Osteoblast (primary cell): ENCODE data around the gene RPLP2. TPM values are rescaled to one million over a fixed set of nuclear protein-coding genes. Genes with fewer than 3 reads are reported as not detected.

ENCODE experiments used
- DNase-seq: peaks from one replicate; pipeline ENCODE4 v3.0.0; 2011; ENCODE audit warnings: low spot score, mixed read lengths; ENCODE audit not compliant: insufficient read length; ENCODE audit errors: missing footprints
- H2AFZ ChIP-seq: 2 replicates; pipeline ENCODE4 v1.6.0; 2011; ENCODE audit warnings: mild to moderate bottlenecking, low read length
- H3K27ac ChIP-seq: 2 replicates; pipeline ENCODE4 v1.5.1; 2011; ENCODE audit warnings: mild to moderate bottlenecking, low read depth, low read length, moderate library complexity
- H3K27me3 ChIP-seq: 2 replicates; pipeline ENCODE4 v1.6.0; 2012; ENCODE audit warnings: mild to moderate bottlenecking, control low read depth, inconsistent platforms, low read length, moderate library complexity; ENCODE audit not compliant: insufficient read depth
- H3K36me3 ChIP-seq: 2 replicates; pipeline ENCODE4 v1.5.1; 2011; ENCODE audit warnings: mild to moderate bottlenecking, low read length, control low read depth, moderate library complexity; ENCODE audit not compliant: insufficient read depth
- H3K4me1 ChIP-seq: 2 replicates; pipeline ENCODE4 v1.5.1; 2011; ENCODE audit warnings: mild to moderate bottlenecking, low read length, control low read depth, moderate library complexity; ENCODE audit not compliant: insufficient read depth
- H3K4me2 ChIP-seq: 2 replicates; pipeline ENCODE4 v1.6.0; 2011; ENCODE audit warnings: mild to moderate bottlenecking, low read length; ENCODE audit not compliant: insufficient read depth
- H3K4me3 ChIP-seq: fragments of 200-600 bp; sonication (generic); 3 replicates; pipeline ENCODE4 v1.5.1; 2012; ENCODE audit warnings: mild to moderate bottlenecking, low read length, inconsistent platforms; ENCODE audit not compliant: insufficient read depth
- H3K79me2 ChIP-seq: 2 replicates; pipeline ENCODE4 v1.6.0; 2012; ENCODE audit warnings: mild to moderate bottlenecking, low read length, control low read depth, inconsistent platforms; ENCODE audit not compliant: insufficient read depth
- H3K9me3 ChIP-seq: 2 replicates; pipeline ENCODE4 v1.5.1; 2011; ENCODE audit warnings: low read depth, low read length, control low read depth
- H4K20me1 ChIP-seq: 2 replicates; pipeline ENCODE4 v1.6.0; 2012; ENCODE audit warnings: mild to moderate bottlenecking, low read length, control low read depth; ENCODE audit not compliant: insufficient read depth
- total RNA-seq: library from RNA; depleted of rRNA; stranded (reverse); fragments of >200 nt; gene quantifications from 2 replicates; pipeline ENCODE4 v1.2.3, GENCODE V29; 2012
- TF ChIP-seq, protein P1 (sequence below): IDR thresholded peaks from 2 replicates; pipeline ENCODE4 v1.5.1; 2011; ENCODE audit warnings: mild to moderate bottlenecking, low read depth, low read length, moderate library complexity; ENCODE audit errors: extremely low read depth

RPLP2 gene
- total RNA-seq, 1 donor: 386 TPM

DNA sequence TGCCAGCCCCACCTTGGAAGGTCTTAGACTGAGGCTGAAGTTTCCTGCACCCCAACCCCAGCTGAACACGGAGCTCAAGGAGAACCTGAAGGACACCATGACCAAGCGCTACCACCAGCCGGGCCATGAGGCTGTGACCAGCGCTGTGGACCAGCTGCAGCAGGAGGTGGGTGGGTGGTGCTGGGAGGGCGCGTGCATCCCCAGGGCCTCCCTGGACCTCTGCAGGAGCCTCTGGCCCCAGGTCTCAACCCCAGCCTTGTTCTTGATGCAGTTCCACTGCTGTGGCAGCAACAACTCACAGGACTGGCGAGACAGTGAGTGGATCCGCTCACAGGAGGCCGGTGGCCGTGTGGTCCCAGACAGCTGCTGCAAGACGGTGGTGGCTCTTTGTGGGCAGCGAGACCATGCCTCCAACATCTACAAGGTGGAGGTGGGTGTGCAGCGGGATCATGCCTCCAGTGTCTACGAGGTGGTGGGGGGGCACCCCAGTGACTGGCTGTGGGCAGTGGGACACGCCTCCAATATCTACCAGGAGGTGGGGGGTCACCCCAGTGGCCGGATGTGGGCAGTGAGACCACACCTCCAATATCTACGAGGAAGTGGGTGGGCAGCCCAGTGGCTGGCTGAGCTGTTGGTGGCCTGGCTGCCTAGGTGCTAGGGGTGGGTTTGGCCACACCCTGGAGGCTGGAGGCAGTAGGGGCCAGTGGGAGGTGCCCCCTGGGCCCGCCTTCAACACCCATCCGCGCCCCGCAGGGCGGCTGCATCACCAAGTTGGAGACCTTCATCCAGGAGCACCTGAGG is 27.6 kb downstream of the RPLP2 start:
- peaks cover 80% of the 10 kb centered on the region for H3K79me2 ChIP-seq
- H3K27ac ChIP-seq: no peak overlapping the region
- H3K4me2 ChIP-seq: no peak overlapping the region
- H3K36me3 ChIP-seq: peaks cover 51% of the 10 kb centered on the region
- H3K9me3 ChIP-seq: no peaks in the 10 kb centered on the region
- H3K27me3 ChIP-seq: no peaks in the 10 kb centered on the region
- peaks cover 61% of the 10 kb centered on the region for H4K20me1 ChIP-seq
- no peak overlapping the region for H2AFZ ChIP-seq
- no peak overlapping the region for H3K4me3 ChIP-seq
- TF ChIP-seq, protein P1, sequence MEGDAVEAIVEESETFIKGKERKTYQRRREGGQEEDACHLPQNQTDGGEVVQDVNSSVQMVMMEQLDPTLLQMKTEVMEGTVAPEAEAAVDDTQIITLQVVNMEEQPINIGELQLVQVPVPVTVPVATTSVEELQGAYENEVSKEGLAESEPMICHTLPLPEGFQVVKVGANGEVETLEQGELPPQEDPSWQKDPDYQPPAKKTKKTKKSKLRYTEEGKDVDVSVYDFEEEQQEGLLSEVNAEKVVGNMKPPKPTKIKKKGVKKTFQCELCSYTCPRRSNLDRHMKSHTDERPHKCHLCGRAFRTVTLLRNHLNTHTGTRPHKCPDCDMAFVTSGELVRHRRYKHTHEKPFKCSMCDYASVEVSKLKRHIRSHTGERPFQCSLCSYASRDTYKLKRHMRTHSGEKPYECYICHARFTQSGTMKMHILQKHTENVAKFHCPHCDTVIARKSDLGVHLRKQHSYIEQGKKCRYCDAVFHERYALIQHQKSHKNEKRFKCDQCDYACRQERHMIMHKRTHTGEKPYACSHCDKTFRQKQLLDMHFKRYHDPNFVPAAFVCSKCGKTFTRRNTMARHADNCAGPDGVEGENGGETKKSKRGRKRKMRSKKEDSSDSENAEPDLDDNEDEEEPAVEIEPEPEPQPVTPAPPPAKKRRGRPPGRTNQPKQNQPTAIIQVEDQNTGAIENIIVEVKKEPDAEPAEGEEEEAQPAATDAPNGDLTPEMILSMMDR: no peak
- H3K4me1 ChIP-seq: peaks cover 26% of the 10 kb centered on the region
- no peak for DNase-seq

DNA sequence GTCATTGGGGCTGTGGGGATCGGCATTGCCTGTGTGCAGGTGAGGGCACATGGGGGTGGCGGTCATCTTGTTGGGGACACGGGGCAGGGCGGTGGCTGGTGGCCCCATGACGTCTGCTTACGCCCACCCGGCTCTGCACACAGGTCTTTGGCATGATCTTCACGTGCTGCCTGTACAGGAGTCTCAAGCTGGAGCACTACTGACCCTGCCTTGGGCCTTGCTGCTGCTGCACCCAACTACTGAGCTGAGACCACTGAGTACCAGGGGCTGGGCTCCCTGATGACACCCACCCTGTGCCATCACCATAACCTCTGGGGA is 28.2 kb downstream of the RPLP2 start:
- Histone ChIP-seq H3K4me3 (no peak overlapping the region), H3K27ac (no peak overlapping the region), H3K79me2 (peaks cover 84% of the 10 kb centered on the region), H3K27me3 (no peaks in the 10 kb centered on the region), H3K4me1 (peaks cover 24% of the 10 kb centered on the region), H3K9me3 (no peaks in the 10 kb centered on the region), H3K36me3 (peaks cover 51% of the 10 kb centered on the region), H2AFZ (no peak overlapping the region), H3K4me2 (no peak overlapping the region), H4K20me1 (peaks cover 61% of the 10 kb centered on the region)
- DNase-seq: no peak
- TF ChIP-seq, protein P1: no peak

DNA sequence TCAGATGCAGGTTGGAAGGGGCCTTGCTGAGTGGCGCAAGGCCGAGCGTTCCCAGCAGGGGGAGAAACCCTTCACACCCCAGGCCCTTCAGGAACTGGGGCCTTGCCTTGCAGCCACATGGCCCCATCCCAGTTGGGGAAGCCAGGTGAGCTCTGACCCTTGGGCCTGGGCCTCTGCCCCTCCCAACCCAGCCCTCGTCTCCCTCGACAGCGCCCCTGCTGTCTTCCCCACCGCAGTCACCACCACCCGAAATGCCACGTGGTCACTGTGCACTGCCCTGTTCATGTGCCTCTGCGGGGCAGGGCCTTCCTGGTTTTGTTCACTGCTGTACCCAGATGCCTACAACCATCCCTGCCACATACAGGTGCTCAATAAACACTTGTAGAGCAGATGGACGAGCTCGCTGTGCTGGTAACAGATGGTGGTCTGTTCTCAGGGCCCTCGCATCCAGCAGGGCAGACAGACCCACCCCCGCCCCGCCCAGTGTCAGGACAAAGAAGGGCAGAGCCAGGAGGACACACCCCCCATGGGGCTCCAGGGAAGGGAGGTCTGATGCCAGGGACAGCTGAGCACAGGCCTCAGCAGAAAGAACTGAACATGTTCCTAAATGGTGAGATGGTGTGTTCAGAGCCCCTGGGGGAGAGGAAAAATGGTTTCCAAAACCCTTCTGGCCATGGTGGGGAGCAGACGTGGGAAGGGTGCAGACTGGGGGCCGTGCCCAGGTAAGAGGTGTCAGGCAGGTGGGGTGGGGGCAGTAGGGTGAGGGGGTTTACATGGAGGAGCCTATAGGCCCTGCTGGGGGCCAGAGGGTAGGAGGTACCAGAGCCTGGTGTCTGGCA is 28.9 kb downstream of the RPLP2 start:
- H3K4me1 ChIP-seq: peaks cover 22% of the 10 kb centered on the region
- H3K27me3 ChIP-seq: no peaks in the 10 kb centered on the region
- H3K36me3 ChIP-seq: peaks cover 51% of the 10 kb centered on the region
- H3K27ac ChIP-seq: peak overlapping the region; percentile 37
- H3K9me3 ChIP-seq: no peaks in the 10 kb centered on the region
- TF ChIP-seq, protein P1: peak; percentile 28
- H4K20me1 ChIP-seq: peaks cover 60% of the 10 kb centered on the region
- no peak overlapping the region for H3K4me3 ChIP-seq
- H2AFZ ChIP-seq: no peak overlapping the region
- peaks cover 83% of the 10 kb centered on the region for H3K79me2 ChIP-seq
- peak; percentile 94 for DNase-seq
- no peak overlapping the region for H3K4me2 ChIP-seq

GRCh38 chr11:839280-839623 is 29.5 kb downstream of the RPLP2 start:
- no peaks in the 10 kb centered on the region for H3K27me3 ChIP-seq
- no peak overlapping the region for H3K4me2 ChIP-seq
- DNase-seq: no peak
- peaks cover 20% of the 10 kb centered on the region for H3K4me1 ChIP-seq
- H3K79me2 ChIP-seq: peaks cover 80% of the 10 kb centered on the region
- H3K27ac ChIP-seq: peak overlapping the region; percentile 37
- TF ChIP-seq, protein P1: no peak
- no peak overlapping the region for H3K4me3 ChIP-seq
- H4K20me1 ChIP-seq: peaks cover 56% of the 10 kb centered on the region
- peaks cover 51% of the 10 kb centered on the region for H3K36me3 ChIP-seq
- no peaks in the 10 kb centered on the region for H3K9me3 ChIP-seq
- no peak overlapping the region for H2AFZ ChIP-seq
